Activated T-helper 1 cell treated with anti-CD3 and anti-CD28 coated beads, Interleukin-12 subunit alpha, Interleukin-12 subunit beta, Interleukin-2, Interleukin-4 antibody, amounts not matched to agents 30 ng/mL and 10 ng/mL and 1 ng/mL, durations not matched to agents 14 hours and 24 hours and 36 hours (primary cell): Measurements from ENCODE around the gene CD72. TPM values are rescaled to one million over a fixed set of nuclear protein-coding genes. Genes with fewer than 3 reads are reported as not detected.

ENCODE experiments used
- DNase-seq: peaks from one replicate; pipeline ENCODE4 v3.0.0; 2021; ENCODE audit warnings: low spot score
- H3K27ac Mint-ChIP-seq: one replicate; pipeline ENCODE4 v1.8.0; 2021; ENCODE audit warnings: mild to moderate bottlenecking, mixed read lengths
- H3K27me3 Mint-ChIP-seq: one replicate; pipeline ENCODE4 v1.8.0; 2022; ENCODE audit warnings: mild to moderate bottlenecking, moderate library complexity, mixed read lengths; ENCODE audit not compliant: insufficient read depth
- H3K36me3 Mint-ChIP-seq: one replicate; pipeline ENCODE4 v1.8.0; 2021; ENCODE audit warnings: low read depth, mixed read lengths
- H3K4me1 Mint-ChIP-seq: one replicate; pipeline ENCODE4 v1.8.0; 2021; ENCODE audit warnings: low read depth, mixed read lengths
- H3K4me3 Mint-ChIP-seq: one replicate; pipeline ENCODE4 v1.8.0; 2021; ENCODE audit warnings: mild to moderate bottlenecking, moderate library complexity, mixed read lengths
- H3K9me3 Mint-ChIP-seq: one replicate; pipeline ENCODE4 v1.8.0; 2021; ENCODE audit warnings: mixed read lengths
- intact Hi-C: fragments of 100-400 bp; cut with micrococcal nuclease; formaldehyde crosslinking; loops from one replicate; pipeline ENCODE4 v1.15.1; 2024
- total RNA-seq: library from RNA; stranded (reverse); gene quantifications from 2 replicates; pipeline ENCODE4 v1.2.3, GENCODE V29; 2022

The CD72 gene
- total RNA-seq, 1 donor from 2014 or later: 8.3 TPM

GRCh38 chr9:35564658-35565061 is 53.6 kb downstream of the CD72 start:
- H3K9me3 Mint-ChIP-seq: no peaks in the 10 kb centered on the region

GRCh38 chr9:35563791-35564197 is 54.4 kb downstream of the CD72 start:
- intact Hi-C loops: no loop called here
- Mint-ChIP-seq H3K4me3 (no peak overlapping the region), H3K9me3 (no peaks in the 10 kb centered on the region), H3K36me3 (no peaks in the 10 kb centered on the region), H3K27ac (peak overlapping the region; percentile 36), H3K4me1 (peaks cover 15% of the 10 kb centered on the region), H3K27me3 (no peaks in the 10 kb centered on the region)
- no peak for DNase-seq

More at GRCh38 chr9:35564658-35565061, 53.6 kb downstream of the CD72 start:
- intact Hi-C loops: no loop called here
- H3K27ac Mint-ChIP-seq: no peak overlapping the region
- no peaks in the 10 kb centered on the region for H3K27me3 Mint-ChIP-seq
- DNase-seq: no peak
- H3K36me3 Mint-ChIP-seq: no peaks in the 10 kb centered on the region
- H3K4me3 Mint-ChIP-seq: no peak overlapping the region
- peaks cover 24% of the 10 kb centered on the region for H3K4me1 Mint-ChIP-seq

GRCh38 chr9:35562895-35563780 is 55.1 kb downstream of the CD72 start:
- H3K4me3 Mint-ChIP-seq: no peak overlapping the region
- intact Hi-C loops: no loop called here
- H3K27ac Mint-ChIP-seq: peak overlapping the region; percentile 36
- no peaks in the 10 kb centered on the region for H3K36me3 Mint-ChIP-seq
- DNase-seq: no peak
- no peaks in the 10 kb centered on the region for H3K27me3 Mint-ChIP-seq
- H3K4me1 Mint-ChIP-seq: peaks cover 14% of the 10 kb centered on the region
- H3K9me3 Mint-ChIP-seq: no peaks in the 10 kb centered on the region

GRCh38 chr9:35561468-35562261 is 56.5 kb downstream of the CD72 start:
- no peaks in the 10 kb centered on the region for H3K36me3 Mint-ChIP-seq
- DNase-seq: no peak
- H3K4me1 Mint-ChIP-seq: peaks cover 9% of the 10 kb centered on the region
- no peak overlapping the region for H3K27ac Mint-ChIP-seq
- H3K27me3 Mint-ChIP-seq: no peaks in the 10 kb centered on the region
- H3K4me3 Mint-ChIP-seq: no peak overlapping the region
- H3K9me3 Mint-ChIP-seq: no peaks in the 10 kb centered on the region
- intact Hi-C loops: no loop called here

GRCh38 chr9:35560625-35561337 is 57.4 kb downstream of the CD72 start:
- no peaks in the 10 kb centered on the region for H3K36me3 Mint-ChIP-seq
- intact Hi-C loops: no loop called here
- H3K27ac Mint-ChIP-seq: no peak overlapping the region
- no peaks in the 10 kb centered on the region for H3K9me3 Mint-ChIP-seq
- no peak overlapping the region for H3K4me3 Mint-ChIP-seq
- H3K4me1 Mint-ChIP-seq: peaks cover 7% of the 10 kb centered on the region
- no peak for DNase-seq
- H3K27me3 Mint-ChIP-seq: no peaks in the 10 kb centered on the region

Other genes starting within 250 kb of the CD72 start
- 4.4 and 5.8 TPM in 2 replicates for gene RUSC2, start 128.3 kb downstream of the CD72 start, total RNA-seq
- 61.5 and 62.1 TPM in 2 replicates for gene TESK1, start 13.2 kb downstream of the CD72 start, total RNA-seq
- gene SIT1, start 32.5 kb upstream of the CD72 start, total RNA-seq: 86.6 and 90.5 TPM in 2 replicates
- gene RMRP, start 39.6 kb upstream of the CD72 start, total RNA-seq: 5,317 and 5,787 TPM in 2 replicates
- gene CCDC107, start 39.9 kb upstream of the CD72 start, total RNA-seq: 20.6 and 24.0 TPM in 2 replicates
- gene ARHGEF39, start 46.8 kb upstream of the CD72 start, total RNA-seq: 7.9 and 8.8 TPM in 2 replicates
- gene CA9, start 55.5 kb upstream of the CD72 start, total RNA-seq: 0.44 TPM in 1 of 2 replicates, not detected in the other
- 2.5 and 4.5 TPM in 2 replicates for gene TPM2, start 71.5 kb upstream of the CD72 start, total RNA-seq
- 229 and 230 TPM in 2 replicates for gene TLN1, start 113.8 kb upstream of the CD72 start, total RNA-seq
- 32.1 and 32.6 TPM in 2 replicates for gene CREB3, start 114.3 kb upstream of the CD72 start, total RNA-seq
- gene GBA2, start 130.8 kb upstream of the CD72 start, total RNA-seq: 54.7 and 58.4 TPM in 2 replicates
- gene RGP1, start 130.9 kb upstream of the CD72 start, total RNA-seq: 18.4 and 18.9 TPM in 2 replicates
- gene MSMP, start 135.9 kb upstream of the CD72 start, total RNA-seq: not detected in 2 replicates
- gene NPR2, start 173.2 kb upstream of the CD72 start, total RNA-seq: 9.3 and 10.4 TPM in 2 replicates
- 0.66 and 1.0 TPM in 2 replicates for gene SPAG8, start 193.8 kb upstream of the CD72 start, total RNA-seq
- 47.5 and 55.3 TPM in 2 replicates for gene HINT2, start 196.6 kb upstream of the CD72 start, total RNA-seq
- not detected in 2 replicates for gene FAM221B, start 210.3 kb upstream of the CD72 start, total RNA-seq
- gene TMEM8B, start 210.8 kb upstream of the CD72 start, total RNA-seq: 1.7 and 1.9 TPM in 2 replicates